Measurements from ENCODE around the gene ENAH.

Gene ENAH

GRCh38 chr1:225544263-225544662 lies 108.7 kb downstream of the ENAH start:
- Histone ChIP-seq H3K23ac (ENCODE audit: low read length in 2 of 2) (no peak overlapping the region), H3K27me3 (ENCODE audit: control insufficient read depth in 1 of 2, insufficient read depth in 1 of 2, low read length in 2 of 2) (no peaks in the 10 kb centered on the region), H2BK120ac (ENCODE audit: low read depth, low read length) (no peak overlapping the region), H2BK5ac (ENCODE audit: low read depth, low read length, poor library complexity, severe bottlenecking) (no peak overlapping the region), H2BK15ac (ENCODE audit: low read depth, poor library complexity, severe bottlenecking) (no peak overlapping the region), H3K79me1 (replicated peaks; ENCODE audit: low read length, poor library complexity, severe bottlenecking) (peaks cover 19% of the 10 kb centered on the region), H4K91ac (ENCODE audit: low read length) (no peak overlapping the region), H3K14ac (ENCODE audit: low read length in 2 of 2) (no peak overlapping the region), H2AFZ (ENCODE audit: low read depth, low read length) (no peak overlapping the region), H3K4ac (ENCODE audit: low read depth in 1 of 2, low read length in 2 of 2) (no peak overlapping the region), H3K27ac (ENCODE audit: low read length, poor library complexity, severe bottlenecking) (no peak overlapping the region), H3K18ac (ENCODE audit: low read depth in 1 of 2, low read length in 2 of 2) (no peak overlapping the region), H3K4me3 (ENCODE audit: insufficient read depth in 1 of 2, low read depth in 1 of 2, low read length in 2 of 2) (no peak overlapping the region), H2BK12ac (ENCODE audit: low read length in 2 of 2) (no peak overlapping the region), H2AK5ac (ENCODE audit: low read length, severe bottlenecking) (no peak overlapping the region), H3K36me3 (ENCODE audit: control insufficient read depth in 1 of 2, insufficient read depth in 2 of 2, low read depth in 1 of 2, low read length in 2 of 2) (peaks cover 2 to 3% of the 10 kb centered on the region in 2 experiments), H4K8ac (ENCODE audit: low read length) (no peak overlapping the region), H3K9me3 (ENCODE audit: control insufficient read depth, low read length) (no peaks in the 10 kb centered on the region), H3K9ac (ENCODE audit: low read length) (no peak overlapping the region), H3K4me1 (ENCODE audit: control insufficient read depth, insufficient read depth, low read depth, low read length) (no peaks in the 10 kb centered on the region), H3K4me2 (ENCODE audit: low read length, poor library complexity, severe bottlenecking) (no peak overlapping the region)
- no peak for DNase-seq
- 100% methylated on average over 1 of the region's 1 CpG for WGBS

GRCh38 chr1:225543350-225543749 lies 109.6 kb downstream of the ENAH start:
- no peak overlapping the region for H2BK12ac ChIP-seq (ENCODE audit: low read length in 2 of 2)
- no peak overlapping the region for H2BK120ac ChIP-seq (ENCODE audit: low read depth, low read length)
- no peak for DNase-seq
- peaks cover 19% of the 10 kb centered on the region for H3K79me1 ChIP-seq (replicated peaks; ENCODE audit: low read length, poor library complexity, severe bottlenecking)
- no peak overlapping the region for H2AFZ ChIP-seq (ENCODE audit: low read depth, low read length)
- H2BK5ac ChIP-seq (ENCODE audit: low read depth, low read length, poor library complexity, severe bottlenecking), result no peak overlapping the region
- no peak overlapping the region for H3K14ac ChIP-seq (ENCODE audit: low read length in 2 of 2)
- H3K4me2 ChIP-seq (ENCODE audit: low read length, poor library complexity, severe bottlenecking), result no peak overlapping the region
- no peak overlapping the region for H3K27ac ChIP-seq (ENCODE audit: low read length, poor library complexity, severe bottlenecking)
- H3K4ac ChIP-seq (ENCODE audit: low read depth in 1 of 2, low read length in 2 of 2), result no peak overlapping the region
- no peak overlapping the region for H4K91ac ChIP-seq (ENCODE audit: low read length)
- no peak overlapping the region for H3K23ac ChIP-seq (ENCODE audit: low read length in 2 of 2)
- no peak overlapping the region for H3K9ac ChIP-seq (ENCODE audit: low read length)
- no peak overlapping the region for H2BK15ac ChIP-seq (ENCODE audit: low read depth, poor library complexity, severe bottlenecking)
- no peak overlapping the region for H3K18ac ChIP-seq (ENCODE audit: low read depth in 1 of 2, low read length in 2 of 2)
- no peak overlapping the region for H4K8ac ChIP-seq (ENCODE audit: low read length)
- H3K9me3 ChIP-seq (ENCODE audit: control insufficient read depth, low read length), result no peaks in the 10 kb centered on the region
- H3K4me3 ChIP-seq (ENCODE audit: insufficient read depth in 1 of 2, low read depth in 1 of 2, low read length in 2 of 2), result no peak overlapping the region
- H3K4me1 ChIP-seq (ENCODE audit: control insufficient read depth, insufficient read depth, low read depth, low read length), result no peaks in the 10 kb centered on the region
- H2AK5ac ChIP-seq (ENCODE audit: low read length, severe bottlenecking), result no peak overlapping the region
- no peaks in the 10 kb centered on the region for H3K36me3 ChIP-seq (ENCODE audit: control insufficient read depth in 1 of 2, insufficient read depth in 2 of 2, low read depth in 1 of 2, low read length in 2 of 2)
- H3K27me3 ChIP-seq (ENCODE audit: control insufficient read depth in 1 of 2, insufficient read depth in 1 of 2, low read length in 2 of 2), result no peaks in the 10 kb centered on the region

GRCh38 chr1:225541383-225541782 lies 111.5 kb downstream of the ENAH start:
- Histone ChIP-seq H3K9me3 (ENCODE audit: control insufficient read depth, low read length) (no peaks in the 10 kb centered on the region), H2BK15ac (ENCODE audit: low read depth, poor library complexity, severe bottlenecking) (no peak overlapping the region), H3K79me1 (replicated peaks; ENCODE audit: low read length, poor library complexity, severe bottlenecking) (peaks cover 17% of the 10 kb centered on the region), H3K4me1 (ENCODE audit: control insufficient read depth, insufficient read depth, low read depth, low read length) (no peaks in the 10 kb centered on the region), H3K27ac (ENCODE audit: low read length, poor library complexity, severe bottlenecking) (no peak overlapping the region), H3K9ac (ENCODE audit: low read length) (no peak overlapping the region), H3K4ac (ENCODE audit: low read depth in 1 of 2, low read length in 2 of 2) (no peak overlapping the region), H3K14ac (ENCODE audit: low read length in 2 of 2) (no peak overlapping the region), H2BK120ac (ENCODE audit: low read depth, low read length) (no peak overlapping the region), H3K36me3 (ENCODE audit: control insufficient read depth in 1 of 2, insufficient read depth in 2 of 2, low read depth in 1 of 2, low read length in 2 of 2) (peaks cover 0 to 6% of the 10 kb centered on the region in 2 experiments), H2BK12ac (ENCODE audit: low read length in 2 of 2) (no peak overlapping the region), H2AK5ac (ENCODE audit: low read length, severe bottlenecking) (no peak overlapping the region), H4K91ac (ENCODE audit: low read length) (no peak overlapping the region), H3K4me3 (ENCODE audit: insufficient read depth in 1 of 2, low read depth in 1 of 2, low read length in 2 of 2) (no peak overlapping the region), H3K23ac (ENCODE audit: low read length in 2 of 2) (no peak overlapping the region), H2BK5ac (ENCODE audit: low read depth, low read length, poor library complexity, severe bottlenecking) (no peak overlapping the region), H3K27me3 (ENCODE audit: control insufficient read depth in 1 of 2, insufficient read depth in 1 of 2, low read length in 2 of 2) (no peaks in the 10 kb centered on the region), H4K8ac (ENCODE audit: low read length) (no peak overlapping the region), H2AFZ (ENCODE audit: low read depth, low read length) (no peak overlapping the region), H3K4me2 (ENCODE audit: low read length, poor library complexity, severe bottlenecking) (no peak overlapping the region), H3K18ac (ENCODE audit: low read depth in 1 of 2, low read length in 2 of 2) (no peak overlapping the region)
- WGBS, result 100% methylated on average over 7 of the region's 9 CpGs
- DNase-seq, result no peak

GRCh38 chr1:225539575-225539974 lies 113.3 kb downstream of the ENAH start:
- WGBS, result 98% methylated on average over 4 of the region's 4 CpGs
- Histone ChIP-seq H3K4ac (ENCODE audit: low read depth in 1 of 2, low read length in 2 of 2) (no peak overlapping the region), H3K36me3 (ENCODE audit: control insufficient read depth in 1 of 2, insufficient read depth in 2 of 2, low read depth in 1 of 2, low read length in 2 of 2) (peaks cover 0 to 6% of the 10 kb centered on the region in 2 experiments), H2AFZ (ENCODE audit: low read depth, low read length) (no peak overlapping the region), H3K9ac (ENCODE audit: low read length) (no peak overlapping the region), H2BK15ac (ENCODE audit: low read depth, poor library complexity, severe bottlenecking) (no peak overlapping the region), H3K79me1 (replicated peaks; ENCODE audit: low read length, poor library complexity, severe bottlenecking) (peaks cover 16% of the 10 kb centered on the region), H2BK12ac (ENCODE audit: low read length in 2 of 2) (no peak overlapping the region), H4K91ac (ENCODE audit: low read length) (no peak overlapping the region), H3K27ac (ENCODE audit: low read length, poor library complexity, severe bottlenecking) (no peak overlapping the region), H3K9me3 (ENCODE audit: control insufficient read depth, low read length) (no peaks in the 10 kb centered on the region), H2AK5ac (ENCODE audit: low read length, severe bottlenecking) (no peak overlapping the region), H4K8ac (ENCODE audit: low read length) (no peak overlapping the region), H3K23ac (ENCODE audit: low read length in 2 of 2) (no peak overlapping the region), H3K27me3 (ENCODE audit: control insufficient read depth in 1 of 2, insufficient read depth in 1 of 2, low read length in 2 of 2) (no peaks in the 10 kb centered on the region), H3K14ac (ENCODE audit: low read length in 2 of 2) (no peak overlapping the region), H3K4me3 (ENCODE audit: insufficient read depth in 1 of 2, low read depth in 1 of 2, low read length in 2 of 2) (no peak overlapping the region), H3K18ac (ENCODE audit: low read depth in 1 of 2, low read length in 2 of 2) (no peak overlapping the region), H2BK120ac (ENCODE audit: low read depth, low read length) (no peak overlapping the region), H3K4me1 (ENCODE audit: control insufficient read depth, insufficient read depth, low read depth, low read length) (no peaks in the 10 kb centered on the region), H3K4me2 (ENCODE audit: low read length, poor library complexity, severe bottlenecking) (no peak overlapping the region), H2BK5ac (ENCODE audit: low read depth, low read length, poor library complexity, severe bottlenecking) (no peak overlapping the region)
- DNase-seq, result no peak

All from mesenchymal stem cell (in vitro differentiated cells and primary cell).